ENCODE data around the gene DMRTA2.

GRCh38 chr1:50420689-50421365 lies 2.4 kb downstream of the DMRTA2 start:
- TF ChIP-seq CTCF (IDR thresholded peaks at IDR 0.05), result no peak
- no peak for TF ChIP-seq POLR2A (IDR thresholded peaks at IDR 0.05)
